Astrocyte of the hippocampus (primary cell): ENCODE data around the gene CCNG2.

Experiments used
- DNase-seq: peaks from one replicate; pipeline ENCODE4 v3.0.0; 2011; ENCODE audit warnings: low read depth, low spot score

CCNG2 gene

GRCh38 chr4:77146186-77147078 is 10.6 kb upstream of the CCNG2 start:
- DNase-seq: no peak

- DNase-seq: no peak
These were observed 9.8 kb upstream of the CCNG2 start for GRCh38 chr4:77147079-77147782.

- DNase-seq: no peak
These were observed 8.9 kb upstream of the CCNG2 start for GRCh38 chr4:77148078-77148477.

- DNase-seq: no peak
These were observed 7.2 kb upstream of the CCNG2 start for GRCh38 chr4:77149789-77150188.

GRCh38 chr4:77151241-77151640 is 5.8 kb upstream of the CCNG2 start:
- no peak for DNase-seq

GRCh38 chr4:77152421-77152820 is 4.6 kb upstream of the CCNG2 start:
- DNase-seq: no peak

GRCh38 chr4:77153006-77153405 is 4.0 kb upstream of the CCNG2 start:
- no peak for DNase-seq

GRCh38 chr4:77154065-77154464 is 2.9 kb upstream of the CCNG2 start:
- no peak for DNase-seq

- no peak for DNase-seq
These were observed 2.1 kb upstream of the CCNG2 start for GRCh38 chr4:77154761-77155499.

- DNase-seq: peak; percentile 34
These were observed 1.2 kb upstream of the CCNG2 start for GRCh38 chr4:77155631-77156452.

- DNase-seq: peak; percentile 99
These were observed 485 bp upstream of the CCNG2 start for GRCh38 chr4:77156533-77156911.

GRCh38 chr4:77157859-77158486 is 966 bp downstream of the CCNG2 start:
- DNase-seq: peak; percentile 95

- DNase-seq: no peak
These were observed 1.5 kb downstream of the CCNG2 start for GRCh38 chr4:77158487-77158861.

- no peak for DNase-seq
These were observed 2.8 kb downstream of the CCNG2 start for GRCh38 chr4:77159806-77160205.

- DNase-seq: no peak
These were observed 6.6 kb downstream of the CCNG2 start for GRCh38 chr4:77163641-77164040.

- no peak for DNase-seq
These were observed 10.2 kb downstream of the CCNG2 start for GRCh38 chr4:77167173-77167572.

GRCh38 chr4:77167866-77168265 is 10.9 kb downstream of the CCNG2 start:
- peak; percentile 23 for DNase-seq

- DNase-seq: no peak
These were observed 12.5 kb downstream of the CCNG2 start for GRCh38 chr4:77169481-77169880.

GRCh38 chr4:77170926-77171325 is 13.9 kb downstream of the CCNG2 start:
- no peak for DNase-seq

- peak; percentile 91 for DNase-seq
These were observed 15.3 kb downstream of the CCNG2 start for GRCh38 chr4:77172336-77172735.

GRCh38 chr4:77174426-77174825 is 17.4 kb downstream of the CCNG2 start:
- no peak for DNase-seq
